IMR-90 (cell line): ENCODE data around the gene ALK. TPM values are rescaled to one million over a fixed set of nuclear protein-coding genes. Genes with fewer than 3 reads are reported as not detected.

Experiments used
- ATAC-seq: fragments of 200-7000 bp; cut with Tn5 transposase; 2 replicates; pipeline ENCODE4 v1.9.1; 2020; ENCODE audit warnings: low read depth, mild to moderate bottlenecking, moderate library complexity
- BruUV-seq: library from RNA; stranded (reverse); fragments of 400-500 nt; replicated peaks from 2 replicates; lab custom pipeline; 2021; lab: Mats Ljungman, UMichigan
- CTCF ChIA-PET: fragments of 300-600 bp; formaldehyde crosslinking; extraction: SDS; loops from one replicate; lab custom pipeline; 2021; ENCODE audit warnings: antibody characterized with exemption; lab: Yijun Ruan, JAX
- POLR2A ChIA-PET: fragments of 300-600 bp; sonication (Branson Sonifier 250); formaldehyde crosslinking; loops from one replicate; lab custom pipeline; 2022; ENCODE audit warnings: antibody characterized with exemption; ENCODE audit not compliant: unreplicated experiment; lab: Charles Lee
- DNase-seq: peaks from one replicate; pipeline ENCODE4 v3.0.0; 2013
- H2AFZ ChIP-seq: replicated peaks from 2 replicates; pipeline ENCODE3; 2013; ENCODE audit warnings: low read length, mild to moderate bottlenecking; ENCODE audit not compliant: poor library complexity
- H2AK5ac ChIP-seq: 2 replicates; pipeline ENCODE4 v1.6.1; 2013; ENCODE audit warnings: low read depth, low read length, inconsistent platforms
- H2AK9ac ChIP-seq: replicated peaks from 2 replicates; pipeline ENCODE3; 2013; ENCODE audit warnings: mild to moderate bottlenecking, low read depth, low read length, moderate library complexity; ENCODE audit not compliant: poor library complexity
- H2BK120ac ChIP-seq: 2 replicates; pipeline ENCODE4 v1.6.1; 2013; ENCODE audit warnings: low read depth, low read length, inconsistent platforms
- H2BK15ac ChIP-seq: 3 replicates; pipeline ENCODE4 v1.6.1; 2013; ENCODE audit warnings: low read depth, low read length, inconsistent platforms
- H2BK20ac ChIP-seq: 2 replicates; pipeline ENCODE4 v1.6.1; 2013; ENCODE audit warnings: low read depth, mild to moderate bottlenecking, inconsistent platforms, low read length, moderate library complexity
- H2BK5ac ChIP-seq: 2 replicates; pipeline ENCODE4 v1.6.1; 2013; ENCODE audit warnings: mild to moderate bottlenecking, low read depth, low read length, inconsistent platforms; ENCODE audit not compliant: poor library complexity, severe bottlenecking
- H3K14ac ChIP-seq: replicated peaks from 2 replicates; pipeline ENCODE4 v1.6.1; 2013; ENCODE audit warnings: low read depth, low read length, inconsistent platforms
- H3K18ac ChIP-seq: 2 replicates; pipeline ENCODE4 v1.6.1; 2013; ENCODE audit warnings: low read depth, low read length, control low read depth
- H3K23ac ChIP-seq: 2 replicates; pipeline ENCODE4 v1.6.1; 2013; ENCODE audit warnings: low read depth, low read length, inconsistent platforms
- H3K27ac ChIP-seq: 2 replicates; pipeline ENCODE4 v1.5.1; 2013; ENCODE audit warnings: mild to moderate bottlenecking, control low read depth, low read length; ENCODE audit not compliant: insufficient read depth
- H3K27me3 ChIP-seq: 2 replicates; pipeline ENCODE4 v1.6.1; 2013; ENCODE audit warnings: low read length; ENCODE audit not compliant: control insufficient read depth, insufficient read depth
- H3K36me3 ChIP-seq: 2 replicates; pipeline ENCODE4 v1.6.1; 2013; ENCODE audit warnings: low read length, mixed read lengths; ENCODE audit not compliant: control insufficient read depth, insufficient read depth
- H3K4ac ChIP-seq: 2 replicates; pipeline ENCODE4 v1.6.1; 2013; ENCODE audit warnings: low read depth, low read length, inconsistent platforms
- H3K4me1 ChIP-seq: 2 replicates; pipeline ENCODE4 v1.6.1; 2013; ENCODE audit warnings: low read length, mixed read lengths; ENCODE audit not compliant: control insufficient read depth, insufficient read depth
- H3K4me2 ChIP-seq: 2 replicates; pipeline ENCODE4 v1.6.1; 2013; ENCODE audit warnings: low read depth, mild to moderate bottlenecking, control low read depth, low read length, moderate library complexity
- H3K4me3 ChIP-seq: 2 replicates; pipeline ENCODE4 v1.5.1; 2013; ENCODE audit warnings: low read depth, mild to moderate bottlenecking, control low read depth, low read length, moderate library complexity; ENCODE audit not compliant: insufficient read depth
- H3K56ac ChIP-seq: 2 replicates; pipeline ENCODE4 v1.6.1; 2013; ENCODE audit warnings: low read length, inconsistent platforms; ENCODE audit not compliant: insufficient read depth; ENCODE audit errors: extremely low read depth
- H3K79me1 ChIP-seq, 2 experiments: 2 replicates each; pipeline ENCODE4 v1.6.1; 2013; ENCODE audit warnings: low read length in 2 of 2, inconsistent platforms in 1 of 2, low read depth in 1 of 2
- H3K9ac ChIP-seq: 2 replicates; pipeline ENCODE4 v1.6.1; 2013; ENCODE audit warnings: low read depth, low read length, control low read depth
- H3K9me1 ChIP-seq: 2 replicates; pipeline ENCODE4 v1.6.1; 2013; ENCODE audit warnings: low read length, inconsistent platforms; ENCODE audit not compliant: insufficient read depth
- H3K9me3 ChIP-seq: 2 replicates; pipeline ENCODE4 v1.6.1; 2013; ENCODE audit warnings: low read length; ENCODE audit not compliant: control insufficient read depth, insufficient read depth
- H4K20me1 ChIP-seq: 2 replicates; pipeline ENCODE4 v1.6.1; 2013; ENCODE audit warnings: low read length, inconsistent platforms; ENCODE audit not compliant: insufficient read depth
- H4K5ac ChIP-seq: 2 replicates; pipeline ENCODE4 v1.6.1; 2013; ENCODE audit warnings: mild to moderate bottlenecking, low read depth, low read length, control low read depth
- H4K8ac ChIP-seq, 2 experiments: 2 replicates each; pipeline ENCODE4 v1.6.1; 2013; ENCODE audit warnings: low read depth in 2 of 2, low read length in 2 of 2, control low read depth in 1 of 2, inconsistent platforms in 1 of 2
- H4K91ac ChIP-seq: 2 replicates; pipeline ENCODE4 v1.6.1; 2013; ENCODE audit warnings: low read depth, low read length, inconsistent platforms; ENCODE audit not compliant: insufficient read depth
- MAFK ChIP-seq: IDR thresholded peaks from 2 replicates; pipeline ENCODE4 v1.6.1; 2012; ENCODE audit warnings: low read depth, low read length, improper control_type of control experiment
- MAZ ChIP-seq: IDR thresholded peaks from 2 replicates; pipeline ENCODE4 v1.6.1; 2012; ENCODE audit warnings: low read depth, mild to moderate bottlenecking, low read length, improper control_type of control experiment, moderate library complexity, borderline replicate concordance
- POLR2A ChIP-seq: IDR thresholded peaks from 2 replicates; pipeline ENCODE4 v1.6.1; 2012; ENCODE audit warnings: mild to moderate bottlenecking, low read depth, low read length
- WGBS, 2 experiments: methylation state at CpG; one replicate each; pipeline versions ENCODE4 v1.1.5 to v1.1.7; 2013; ENCODE audit warnings: missing lambda C conversion rate in 2 of 2; ENCODE audit not compliant: insufficient read length in 1 of 2; ENCODE audit errors: extremely low coverage in 2 of 2; 5-methylcytosine and 5-hydroxymethylcytosine counted together
- dilution Hi-C: fragments of 300-500 bp; cut with HindIII; formaldehyde crosslinking; loops from one replicate; pipeline ENCODE4 v1.14.3; 2018; ENCODE audit warnings: low sequenced_read_pairs; ENCODE audit not compliant: unreplicated experiment
- in situ Hi-C: fragments of 300-500 bp; cut with MboI; formaldehyde crosslinking; loops from 3 replicates; pipeline ENCODE4 v1.14.3; 2019; ENCODE audit warnings: low sequenced_read_pairs, inconsistent platforms, mixed read lengths
- intact Hi-C: fragments of 100-400 bp; cut with micrococcal nuclease; formaldehyde crosslinking; loops from 2 replicates; pipeline ENCODE4 v1.10.0; 2022
- polyA plus RNA-seq, 3 experiments: library from polyadenylated mRNA; depleted of rRNA; stranded (reverse); fragments of >200 nt; gene quantifications; 2 replicates each; pipeline ENCODE4 v1.2.3, GENCODE V29; 2012; ENCODE audit warnings: low replicate concordance in 1 of 3
- total RNA-seq: library from RNA; depleted of rRNA; stranded (reverse); fragments of >200 nt; gene quantifications from 2 replicates; pipeline ENCODE4 v1.2.3, GENCODE V29; 2012

ALK gene
- total and polyA plus RNA-seq, 2 of the 4 experiments (the other 2 are of a cell fraction) = not detected

DNA sequence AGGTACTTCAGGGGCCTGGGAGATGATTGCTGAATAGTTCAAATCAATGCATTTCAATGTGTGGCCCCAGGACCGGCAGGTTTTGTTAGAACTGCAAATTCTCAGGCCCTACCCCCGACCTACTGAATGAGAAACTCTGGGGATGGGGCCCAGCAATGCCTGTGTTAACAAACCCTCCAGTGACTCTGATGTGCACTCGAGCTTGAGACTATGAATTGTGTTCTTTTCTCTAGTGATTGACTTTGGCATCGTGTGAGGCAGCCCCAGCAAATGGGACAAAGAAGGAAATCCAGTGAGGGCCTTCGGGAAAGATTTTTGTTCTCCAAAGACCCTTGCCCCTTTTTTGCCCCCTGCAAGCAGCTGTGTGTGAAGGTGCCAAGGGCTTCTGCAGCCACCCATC, 22.4 kb downstream of the ALK start:
- Histone ChIP-seq H2BK120ac (no peak overlapping the region), H3K23ac (no peak overlapping the region), H3K9me3 (no peaks in the 10 kb centered on the region), H2BK20ac (no peak overlapping the region), H3K79me1 (no peaks in the 10 kb centered on the region), H3K56ac (no peak overlapping the region), H2AFZ (no peak overlapping the region), H3K4me3 (no peak overlapping the region), H3K4me1 (no peaks in the 10 kb centered on the region), H3K4me2 (no peak overlapping the region), H2BK15ac (no peak overlapping the region), H2BK5ac (no peak overlapping the region), H2AK9ac (no peak overlapping the region), H3K4ac (no peak overlapping the region), H2AK5ac (no peak overlapping the region), H3K9ac (no peak overlapping the region), H3K18ac (no peak overlapping the region), H4K8ac (no peak overlapping the region), H3K14ac (no peak overlapping the region), H4K20me1 (no peaks in the 10 kb centered on the region), H3K27ac (no peak overlapping the region), H3K9me1 (no peaks in the 10 kb centered on the region), H3K36me3 (no peaks in the 10 kb centered on the region), H4K5ac (no peak overlapping the region), H3K27me3 (peaks cover 4% of the 10 kb centered on the region; the same call in 1 of the 2 replicates), H4K91ac (no peak overlapping the region)
- TF ChIP-seq POLR2A = no peak
- TF ChIP-seq MAZ = no peak
- no peak for TF ChIP-seq MAFK
- in situ Hi-C loops = no loop called here
- BruUV-seq = no TSS peak
- CTCF ChIA-PET = no interaction called here
- WGBS, 2 experiments = 7% methylated on average over 2 of the region's 5 CpGs; no CpG with 5 or more reads in 1 of the 2 experiments
- dilution Hi-C loops = no loop called here
- intact Hi-C loops = no loop called here
- ATAC-seq = no peak
- POLR2A ChIA-PET = no interaction called here
- no peak for DNase-seq
